Limb (tissue), 2 donors: ENCODE measurements around the gene ALDH1A3.

Source experiments
- DNase-seq, 2 donors: peaks; one replicate each; pipeline ENCODE4 v3.0.0-alpha.2; 2016; ENCODE audit errors: extremely low spot score in 2 of 2

The ALDH1A3 gene

GRCh38 chr15:100901702-100902435 lies 22.2 kb downstream of the ALDH1A3 start:
- DNase-seq, result no peak

DNA sequence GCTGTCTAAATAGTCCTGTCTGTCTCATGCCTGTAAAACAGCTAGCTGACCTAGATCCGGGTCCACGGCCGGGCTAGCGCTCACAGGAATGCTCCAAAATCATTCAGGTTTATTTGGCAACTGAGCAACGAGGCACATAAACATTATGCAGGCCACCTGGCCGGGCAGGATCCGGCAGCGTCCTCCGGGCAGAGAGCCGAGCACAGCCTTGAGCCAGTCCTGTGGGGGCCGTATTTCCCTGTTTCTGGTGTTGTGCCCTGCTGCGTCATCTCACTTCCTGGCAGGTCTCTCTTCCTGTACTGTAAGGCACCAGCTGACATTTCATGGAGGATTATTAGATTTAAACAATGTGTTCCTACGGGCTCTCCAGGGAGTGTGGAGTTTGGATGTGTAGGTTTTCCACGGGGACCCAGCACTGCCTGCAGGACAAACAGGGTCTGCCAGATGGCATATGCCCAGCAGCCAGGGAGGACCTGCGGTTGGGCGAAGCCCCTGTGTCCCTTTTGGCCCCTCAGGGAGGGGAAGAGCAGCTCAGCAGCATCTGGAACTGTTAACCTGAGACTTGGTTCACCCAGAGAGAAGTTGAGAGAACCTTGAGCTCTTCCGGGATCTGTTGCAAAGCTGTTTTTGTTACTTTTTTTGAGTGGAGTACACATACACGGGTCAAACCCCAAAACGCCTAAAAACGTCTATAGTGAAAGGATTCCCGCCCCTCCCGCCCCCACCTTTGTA lies 23.0 kb downstream of the ALDH1A3 start:
- peak; percentile 89 to 91 for DNase-seq

DNA sequence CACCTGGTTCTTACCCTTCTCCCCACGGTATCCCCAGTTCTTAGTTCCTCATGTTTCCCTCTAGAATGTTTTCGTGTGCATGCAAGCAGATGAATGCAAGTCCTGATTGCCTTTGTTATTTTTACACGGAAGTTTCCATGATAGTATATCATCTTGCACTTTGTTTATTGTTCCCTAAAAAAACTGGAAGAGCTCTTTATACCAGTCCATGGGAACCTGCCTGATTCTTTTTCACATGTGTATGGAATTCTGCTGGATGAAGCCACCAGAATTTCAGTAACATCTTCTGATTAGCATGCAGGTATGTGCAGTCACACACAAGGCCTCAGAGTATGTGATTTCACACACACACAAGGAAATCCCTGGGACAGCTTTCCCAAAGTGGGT lies 23.5 kb downstream of the ALDH1A3 start:
- no peak for DNase-seq

- no peak for DNase-seq
Measured at GRCh38 chr15:100905850-100906249, 26.2 kb downstream of the ALDH1A3 start.

DNA sequence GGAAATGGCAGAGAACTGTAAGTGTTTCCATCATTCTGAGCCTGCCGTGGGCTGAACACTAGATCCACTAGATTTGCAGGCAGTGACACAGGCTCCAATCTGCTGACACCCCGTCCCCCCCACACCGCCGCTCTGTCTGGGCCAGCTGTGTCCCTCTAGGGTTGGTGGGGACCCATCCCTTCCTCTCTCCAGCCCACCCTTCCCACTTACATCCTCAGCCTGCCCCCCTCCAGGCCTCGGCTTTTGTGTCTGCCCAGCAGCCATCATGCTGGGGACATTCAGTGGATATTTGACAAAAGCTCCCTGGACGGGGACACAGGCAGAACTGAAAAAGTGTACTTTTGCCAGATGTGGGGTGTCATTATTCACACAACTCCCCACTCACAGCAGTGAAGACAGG lies 28.8 kb downstream of the ALDH1A3 start:
- DNase-seq, result no peak

- no peak for DNase-seq
Measured at GRCh38 chr15:100909565-100909964, 29.9 kb downstream of the ALDH1A3 start.

GRCh38 chr15:100909989-100910955 lies 30.6 kb downstream of the ALDH1A3 start:
- DNase-seq, result no peak

DNA sequence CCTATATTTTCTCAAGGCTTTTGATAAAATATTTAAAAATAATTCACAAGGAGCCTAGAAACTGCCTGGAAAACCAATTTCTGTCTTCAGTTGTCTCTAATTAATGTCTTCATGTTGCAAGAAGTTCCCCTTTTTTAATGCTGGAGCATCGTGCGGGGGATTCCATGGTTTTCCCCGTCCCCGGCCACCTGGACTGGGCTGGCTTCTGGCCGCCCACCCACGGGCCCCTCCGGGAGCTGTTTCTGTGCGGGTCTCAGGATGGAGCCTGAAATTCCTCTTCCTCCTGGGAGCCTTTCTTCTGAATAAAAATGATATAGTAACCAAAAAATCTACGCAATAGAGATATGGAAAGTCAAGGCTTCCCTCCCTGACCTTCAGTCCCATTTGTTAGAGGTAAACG lies 31.5 kb downstream of the ALDH1A3 start:
- DNase-seq, result no peak

DNA sequence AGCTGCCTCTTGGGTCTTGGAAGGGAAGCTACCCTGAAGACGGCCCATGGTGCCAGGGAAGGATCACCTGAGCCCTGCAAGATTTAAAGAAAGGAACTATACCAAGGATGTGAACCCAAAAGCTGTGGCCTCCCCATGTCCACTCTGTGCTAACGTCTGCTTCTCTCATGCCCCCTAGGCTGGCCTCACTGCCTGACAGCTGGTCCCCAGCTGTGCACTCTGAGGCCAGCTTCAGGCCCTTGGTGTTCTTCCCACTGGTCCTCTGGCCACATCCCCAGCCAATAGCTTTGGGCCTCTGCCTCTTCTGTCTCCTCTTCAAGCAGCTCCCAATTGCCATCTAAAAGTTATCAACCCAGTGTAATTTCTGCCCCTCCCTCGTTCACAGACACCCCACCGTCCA lies 34.3 kb downstream of the ALDH1A3 start:
- DNase-seq, result peak in 1 of 2 donors; percentile 13

DNA sequence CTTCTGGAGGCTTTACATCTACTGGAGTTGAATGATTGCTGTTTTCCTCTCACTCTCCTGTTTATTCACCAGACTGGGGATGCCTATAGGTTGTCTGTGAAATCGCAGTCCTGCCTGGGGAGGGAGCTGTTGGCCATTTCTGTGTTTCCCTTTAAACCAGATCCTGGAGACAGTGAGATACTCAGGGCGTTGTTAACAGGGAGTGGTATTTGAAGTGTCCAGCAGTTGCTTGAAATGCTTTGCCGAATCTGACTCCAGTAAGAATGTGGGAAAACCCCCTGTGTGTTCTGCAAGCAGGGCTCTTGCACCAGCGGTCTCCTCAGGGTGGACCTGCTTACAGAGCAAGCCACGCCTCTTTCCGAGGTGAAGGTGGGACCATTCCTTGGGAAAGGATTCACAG lies 35.2 kb downstream of the ALDH1A3 start:
- DNase-seq, result no peak

DNA sequence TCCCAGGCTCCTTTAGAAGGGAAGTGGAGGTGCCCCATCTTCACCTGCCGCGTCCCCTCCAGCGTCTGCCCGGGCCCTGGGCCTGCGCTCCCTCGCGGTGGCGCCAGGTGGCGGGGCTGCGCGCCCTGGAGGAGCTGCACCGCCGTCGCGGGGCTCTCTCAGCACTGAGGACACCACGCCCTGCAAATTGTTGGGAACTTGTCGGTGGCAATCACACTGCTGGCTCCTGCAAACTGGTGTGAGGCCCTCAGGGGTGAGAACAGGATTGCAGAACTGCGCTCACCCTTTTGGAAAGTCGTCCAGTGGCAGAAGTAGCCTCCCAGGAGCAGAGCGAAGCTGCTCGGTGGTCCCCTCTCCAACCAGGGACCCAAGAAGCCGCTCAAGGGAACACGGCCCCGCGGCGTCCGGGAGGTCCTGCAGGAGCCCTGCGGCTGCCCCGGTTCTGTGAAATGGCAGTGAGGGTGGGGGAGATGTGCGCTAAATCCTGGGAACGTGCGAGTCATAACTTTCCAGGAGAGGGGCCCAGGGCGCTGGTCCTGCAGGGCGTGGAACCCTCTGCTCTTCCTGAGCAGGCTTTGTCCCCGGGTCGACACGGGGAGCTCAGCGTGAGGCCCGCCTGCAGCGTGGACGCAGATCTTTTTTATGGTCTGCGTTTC lies 38.5 kb downstream of the ALDH1A3 start:
- DNase-seq, result peak; percentile 73 to 83

DNA sequence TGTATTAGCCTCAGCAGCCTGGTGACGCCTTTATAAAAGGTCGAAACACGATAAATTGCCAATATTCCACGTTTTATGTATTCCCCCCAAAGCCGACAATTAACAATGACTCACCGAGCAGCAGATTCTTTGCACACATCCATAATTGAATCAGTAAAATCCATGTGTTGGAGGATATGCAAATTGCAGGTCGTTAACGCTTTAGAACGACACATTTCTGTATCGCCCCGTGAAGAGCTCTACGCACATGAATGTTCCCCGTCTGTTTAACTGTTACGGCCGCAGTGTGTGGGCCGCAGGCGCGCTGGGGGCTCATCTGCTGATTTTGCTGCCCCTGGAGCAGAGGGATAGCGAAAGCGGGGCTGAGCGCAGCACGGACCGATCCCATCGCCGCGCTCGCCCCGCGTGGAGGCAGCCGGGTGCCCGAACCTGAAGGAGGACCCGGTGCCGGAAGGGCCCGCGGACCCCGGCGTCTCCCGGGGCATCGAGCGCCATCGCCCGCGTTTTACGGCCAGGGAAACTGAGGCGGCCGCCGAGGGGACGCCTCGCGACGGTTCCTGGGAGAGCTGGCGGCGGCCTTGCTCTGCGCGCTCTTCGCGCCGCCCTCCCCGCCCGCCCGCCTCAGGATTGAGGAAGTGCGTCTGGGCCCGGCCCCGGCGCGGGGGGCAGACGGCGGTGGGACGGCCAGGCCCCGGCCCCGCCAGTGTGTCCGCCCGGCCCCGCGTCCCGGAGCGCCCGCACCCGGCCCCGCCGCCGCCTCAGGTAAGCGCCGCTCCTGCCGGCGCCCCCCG lies 39.3 kb downstream of the ALDH1A3 start, which contains the start of gene LRRK1:
Gene LRRK1, plus strand, starts transcription at position 668 of the 791 bp plus-strand sequence. CDS start 5,276 bp downstream, outside the sequence.
- peak in 1 of 2 donors; percentile 65 for DNase-seq

- peak in 1 of 2 donors; percentile 64 for DNase-seq
Measured at GRCh38 chr15:100919481-100920405, 40.1 kb downstream of the ALDH1A3 start.

GRCh38 chr15:100920516-100921135 lies 41.0 kb downstream of the ALDH1A3 start:
- DNase-seq, result no peak

DNA sequence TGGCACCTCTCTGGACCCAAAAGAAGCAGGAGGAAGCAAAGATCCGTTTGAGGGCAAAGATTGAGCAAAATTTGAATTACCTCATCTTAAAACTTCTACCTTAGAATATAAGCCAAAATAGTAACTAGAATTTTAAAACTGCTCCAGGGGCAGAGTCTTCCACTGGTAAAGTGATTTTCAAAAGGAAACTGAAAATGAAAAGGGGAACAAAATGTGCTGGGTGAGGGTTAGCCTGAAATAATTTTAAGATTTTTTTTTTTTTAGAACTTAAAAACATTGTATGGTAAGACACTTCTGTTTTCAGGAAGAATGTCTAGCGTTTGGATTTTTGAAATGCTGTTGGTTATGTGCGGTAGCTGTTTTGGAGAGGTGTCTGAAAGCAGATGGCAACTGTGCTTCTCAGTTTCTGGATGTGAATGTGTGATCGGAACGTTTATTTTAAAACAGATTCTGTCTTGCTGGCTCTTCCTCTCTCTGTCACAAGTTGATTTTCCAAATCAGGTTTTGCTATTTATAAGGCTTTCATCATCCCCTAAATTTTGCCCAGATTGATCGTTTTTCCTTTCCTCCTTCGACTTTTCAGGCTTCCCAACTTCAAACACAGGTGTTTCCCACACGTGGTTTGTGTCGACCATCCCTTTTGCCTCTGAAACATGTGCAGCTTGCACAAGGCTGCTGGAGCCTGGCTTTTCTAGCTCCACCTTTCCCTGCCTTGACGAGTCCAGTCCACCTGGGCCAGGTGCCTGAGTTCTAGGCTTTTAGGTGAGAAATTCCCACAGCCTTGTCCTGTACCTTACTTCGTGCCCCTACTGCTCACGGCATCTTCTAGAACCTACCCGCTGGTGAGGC lies 42.8 kb downstream of the ALDH1A3 start:
- no peak for DNase-seq

DNA sequence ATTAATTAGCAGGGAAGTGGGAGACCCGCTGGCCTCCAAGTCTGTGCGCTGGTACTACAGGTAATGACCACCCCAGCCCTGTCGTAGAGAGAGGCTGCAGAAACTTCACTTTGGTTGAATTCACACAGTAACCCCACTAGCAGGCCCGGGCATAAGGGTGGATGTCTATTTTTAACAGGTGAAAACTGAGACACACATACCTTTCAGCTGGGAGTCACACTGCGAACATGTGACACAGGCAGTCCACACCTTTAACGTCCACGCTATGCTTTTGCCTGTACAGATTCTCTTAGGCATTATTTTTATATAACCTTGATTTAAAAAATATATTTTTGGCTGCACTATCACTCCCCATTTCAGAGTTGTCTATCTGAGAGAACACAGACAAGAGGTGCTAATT lies 43.4 kb downstream of the ALDH1A3 start:
- no peak for DNase-seq

GRCh38 chr15:100923902-100924301 lies 44.3 kb downstream of the ALDH1A3 start:
- DNase-seq, result no peak

- DNase-seq, result no peak
Measured at GRCh38 chr15:100924436-100924835, 44.8 kb downstream of the ALDH1A3 start.
